ENCODE results near the gene IL21R.

DNA sequence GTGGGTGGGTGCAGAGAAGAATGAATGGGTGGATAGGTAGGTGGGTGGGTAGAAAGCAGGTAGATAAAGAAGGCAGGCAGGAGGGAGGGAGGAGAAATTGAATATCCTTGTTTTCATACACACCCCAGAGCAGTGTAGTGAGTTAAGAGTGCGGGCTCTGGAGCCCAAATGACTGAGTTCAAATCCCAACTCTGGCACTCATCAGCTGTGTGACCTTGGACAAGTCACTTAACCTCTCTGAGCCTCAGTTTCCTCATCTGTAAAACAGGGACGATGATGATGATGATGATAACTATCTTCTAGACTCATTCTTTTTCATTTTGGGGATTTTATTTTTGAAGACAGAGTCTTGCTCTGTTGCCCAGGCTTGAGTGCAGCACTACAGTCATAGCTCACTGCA lies 2.0 kb upstream of the IL21R start:
- TF ChIP-seq GATA3 (IDR thresholded peaks at IDR 0.05; ENCODE audit: low read depth, low read length) (no peak), GATA2 (IDR thresholded peaks at IDR 0.05; ENCODE audit: low read depth, low read length) (no peak)
